GM10248 (cell line): ENCODE results near the gene TMEM17.
A peak's percentile ranks its signal among the peaks of the same experiment; 100 is the strongest.

Experiments
- CTCF ChIA-PET: fragments of 300-600 bp; sonication (Branson Sonifier 250); formaldehyde crosslinking; extraction: SDS; loops from one replicate; lab custom pipeline; 2021; ENCODE audit warnings: antibody characterized with exemption; lab: Yijun Ruan, JAX
- POLR2A ChIA-PET: fragments of 350-650 bp; sonication (Branson Sonifier 250); formaldehyde crosslinking; extraction: SDS; loops from one replicate; lab custom pipeline; 2020; ENCODE audit warnings: antibody characterized with exemption; lab: Yijun Ruan, JAX
- DNase-seq: peaks from one replicate; pipeline ENCODE4 v3.0.0; 2012; ENCODE audit errors: extremely low spot score
- TF ChIP-seq, protein P1 (sequence below): IDR thresholded peaks from 2 replicates; pipeline ENCODE4 v1.5.1; 2012; ENCODE audit warnings: mild to moderate bottlenecking, low read depth; ENCODE audit errors: extremely low read depth, missing control alignments, control extremely low read depth

The TMEM17 gene

DNA sequence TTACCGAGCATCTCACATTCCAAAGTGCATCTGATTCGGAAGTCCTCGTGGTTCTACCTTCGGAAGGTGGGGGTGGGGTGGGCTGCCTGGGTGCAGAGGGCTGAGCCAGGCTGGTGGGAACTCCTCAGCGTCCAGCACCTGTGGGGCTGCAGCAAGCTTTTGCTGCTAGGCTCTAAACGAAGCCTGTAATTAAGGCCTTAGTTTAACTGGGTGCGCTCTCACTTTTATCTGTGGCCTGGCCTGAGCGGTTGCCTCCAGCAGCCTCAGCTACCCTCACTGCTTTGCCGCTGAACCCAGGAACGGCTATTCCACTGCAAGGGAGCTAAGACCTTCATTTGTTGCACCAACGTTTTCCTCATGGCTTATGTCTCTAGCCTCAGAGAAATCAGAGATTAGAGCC, 48.4 kb downstream of the TMEM17 start:
- no peak for DNase-seq
- POLR2A ChIA-PET: no interaction called here
- CTCF ChIA-PET: interaction anchor here (0.6 to 12.5 kb wide), 43 partner anchors 8 to 1396 kb away, joined by 3 to 243 read pairs (median 4); partner anchors contain the start of gene COMMD1
- TF ChIP-seq, protein P1, sequence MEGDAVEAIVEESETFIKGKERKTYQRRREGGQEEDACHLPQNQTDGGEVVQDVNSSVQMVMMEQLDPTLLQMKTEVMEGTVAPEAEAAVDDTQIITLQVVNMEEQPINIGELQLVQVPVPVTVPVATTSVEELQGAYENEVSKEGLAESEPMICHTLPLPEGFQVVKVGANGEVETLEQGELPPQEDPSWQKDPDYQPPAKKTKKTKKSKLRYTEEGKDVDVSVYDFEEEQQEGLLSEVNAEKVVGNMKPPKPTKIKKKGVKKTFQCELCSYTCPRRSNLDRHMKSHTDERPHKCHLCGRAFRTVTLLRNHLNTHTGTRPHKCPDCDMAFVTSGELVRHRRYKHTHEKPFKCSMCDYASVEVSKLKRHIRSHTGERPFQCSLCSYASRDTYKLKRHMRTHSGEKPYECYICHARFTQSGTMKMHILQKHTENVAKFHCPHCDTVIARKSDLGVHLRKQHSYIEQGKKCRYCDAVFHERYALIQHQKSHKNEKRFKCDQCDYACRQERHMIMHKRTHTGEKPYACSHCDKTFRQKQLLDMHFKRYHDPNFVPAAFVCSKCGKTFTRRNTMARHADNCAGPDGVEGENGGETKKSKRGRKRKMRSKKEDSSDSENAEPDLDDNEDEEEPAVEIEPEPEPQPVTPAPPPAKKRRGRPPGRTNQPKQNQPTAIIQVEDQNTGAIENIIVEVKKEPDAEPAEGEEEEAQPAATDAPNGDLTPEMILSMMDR: no peak

DNA sequence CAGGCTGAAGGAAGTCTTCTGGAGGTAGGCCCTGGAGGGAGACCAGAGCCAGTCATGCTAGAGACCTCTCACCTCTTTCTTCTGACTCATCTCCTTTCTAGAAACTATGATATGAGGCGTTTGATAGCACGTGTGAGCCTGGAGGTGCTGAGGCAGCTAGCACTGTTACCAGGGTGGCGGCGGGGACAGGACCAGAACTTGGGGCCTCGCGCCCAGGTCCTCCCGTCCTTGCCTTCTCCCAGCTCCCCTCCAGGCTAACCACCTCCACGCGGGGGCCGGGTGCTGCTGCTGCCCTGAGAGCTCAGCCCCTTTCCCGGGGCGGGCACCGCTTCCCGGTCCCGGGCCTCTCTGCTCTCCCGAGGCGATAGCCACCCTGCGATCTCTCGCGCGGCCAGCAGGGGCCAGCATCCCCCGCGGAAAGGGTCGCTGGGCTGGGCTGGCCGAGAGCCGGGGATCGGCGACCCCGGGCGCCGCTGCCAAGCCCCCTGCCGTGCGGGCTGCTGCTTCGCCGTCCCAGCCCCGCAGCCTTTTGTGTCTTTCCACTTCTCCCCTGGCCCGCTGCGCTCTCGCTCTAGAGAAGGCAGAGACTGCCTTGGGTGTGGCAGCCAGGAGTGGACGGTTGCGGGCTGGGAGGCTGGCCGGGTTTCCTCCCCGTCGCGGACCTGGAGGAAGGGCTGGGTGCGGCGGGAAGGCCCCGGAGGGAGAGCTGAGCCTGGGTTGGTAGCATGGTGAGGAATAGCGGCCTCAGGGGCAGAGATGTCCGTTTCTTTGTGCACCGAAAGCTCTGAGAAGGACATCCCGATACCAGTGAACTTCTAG, 49.1 kb downstream of the TMEM17 start:
- CTCF ChIA-PET: interaction anchor here (0.6 to 12.5 kb wide), 70 partner anchors 7 to 1404 kb away, joined by 3 to 243 read pairs (median 4); partner anchors contain the start of genes COMMD1, MDH1, TMEM17 and WDPCP
- POLR2A ChIA-PET: no interaction called here
- TF ChIP-seq, protein P1: peak; percentile 94
- DNase-seq: peak; percentile 88

DNA sequence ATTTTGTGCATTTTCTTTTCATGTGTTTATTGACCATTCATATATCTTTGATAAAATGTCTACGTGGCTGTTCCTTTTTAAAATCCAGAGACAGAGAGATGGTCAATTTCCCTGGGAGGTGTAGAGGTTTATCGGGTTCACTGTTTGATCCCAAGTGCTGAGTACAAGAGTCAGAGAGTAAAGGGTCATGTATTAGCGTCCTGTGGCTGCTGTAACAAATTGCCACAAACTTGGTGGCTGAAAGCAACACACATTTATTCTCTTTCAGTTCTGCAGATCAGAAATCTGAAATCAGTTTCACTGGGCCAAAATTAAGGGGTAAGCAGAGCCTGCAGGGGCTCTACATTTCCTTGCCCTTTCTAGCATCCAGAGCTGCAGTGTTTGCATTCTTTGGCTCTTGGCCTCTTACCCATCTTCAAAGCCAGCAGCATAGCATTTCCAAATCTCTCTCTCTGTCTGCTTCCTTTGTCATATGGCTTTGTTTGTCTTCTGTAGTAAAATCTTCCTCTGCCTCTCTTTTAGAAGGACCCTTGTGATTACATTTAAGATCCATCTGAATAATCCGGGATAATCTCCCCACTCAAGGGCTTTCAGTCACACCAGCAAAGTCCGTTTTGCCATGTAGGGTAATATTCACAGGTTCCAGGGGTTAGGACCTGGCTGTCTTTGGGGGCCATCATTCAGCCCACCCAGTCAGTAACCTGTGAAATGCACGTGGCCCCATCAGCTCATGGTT, 49.9 kb downstream of the TMEM17 start:
- no peak for DNase-seq

DNA sequence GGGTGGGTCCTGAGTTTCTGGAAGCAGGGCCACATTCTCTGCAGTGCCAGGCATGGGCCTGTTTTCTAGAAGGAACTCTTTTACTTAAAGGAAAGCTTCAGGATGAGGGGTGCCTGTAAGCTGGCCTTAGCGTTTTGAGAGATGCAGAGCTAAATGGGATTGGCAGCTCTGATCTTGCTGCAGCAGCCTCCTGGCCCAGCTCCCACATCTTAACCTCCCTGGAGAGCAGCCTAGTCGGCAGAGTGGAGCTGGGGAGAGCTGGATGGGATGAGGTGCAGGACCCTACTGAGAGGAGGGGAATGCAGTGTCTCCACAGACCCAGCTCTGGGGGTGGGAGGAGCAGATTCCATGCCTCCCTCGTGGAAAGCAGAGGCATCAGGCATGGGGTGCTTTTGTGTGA, 52.0 kb downstream of the TMEM17 start:
- no peak for DNase-seq
- POLR2A ChIA-PET: no interaction called here
- TF ChIP-seq, protein P1: no peak
- CTCF ChIA-PET: interaction anchor here (0.7 to 12.5 kb wide), 5 partner anchors 11 to 326 kb away, joined by 3 to 243 read pairs (median 3); no protein-coding TSS in a partner anchor

More for the DNA sequence above, 49.9 kb downstream of the TMEM17 start:
- TF ChIP-seq, protein P1: no peak
- POLR2A ChIA-PET: no interaction called here
- CTCF ChIA-PET: interaction anchor here (0.6 to 12.5 kb wide), 48 partner anchors 10 to 1405 kb away, joined by 3 to 243 read pairs (median 4); partner anchors contain the start of genes COMMD1, MDH1, TMEM17 and WDPCP

DNA sequence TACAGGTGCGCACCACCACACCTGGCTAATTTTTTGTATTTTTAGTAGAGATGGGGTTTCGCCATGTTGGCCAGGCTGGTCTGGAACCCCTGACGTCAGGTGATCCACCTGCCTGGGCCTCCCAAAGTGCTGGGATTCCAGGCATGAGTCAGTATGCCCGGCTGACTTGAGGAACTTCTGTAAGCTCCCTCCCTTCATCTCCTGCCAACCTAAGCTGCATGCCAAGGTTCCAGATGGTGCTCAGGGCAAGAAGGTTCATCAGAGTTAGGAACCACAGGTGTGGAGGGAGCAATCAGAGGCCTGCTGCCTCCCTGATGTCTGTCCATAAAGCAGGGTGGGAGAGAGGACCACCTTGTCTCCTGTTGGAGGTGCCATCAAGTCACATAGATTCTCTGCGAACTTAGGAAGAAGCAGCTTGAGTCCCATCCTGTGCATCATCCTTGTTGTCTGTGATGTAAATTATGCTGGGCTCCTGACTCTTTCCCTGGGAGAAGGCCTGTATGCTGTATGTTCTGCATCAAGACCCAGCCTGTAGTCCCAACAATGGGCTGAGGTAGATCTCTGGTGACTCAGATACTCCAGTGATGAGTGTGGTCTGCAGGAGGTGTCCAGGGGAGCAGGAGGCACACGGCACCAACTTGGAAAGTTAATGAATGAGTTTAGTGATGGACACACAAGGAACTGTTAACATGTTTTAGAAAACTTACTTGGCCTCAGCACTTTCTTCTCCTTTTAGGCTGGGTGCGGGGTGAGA, 53.1 kb downstream of the TMEM17 start:
- POLR2A ChIA-PET: no interaction called here

More for the DNA sequence above, 53.1 kb downstream of the TMEM17 start:
- DNase-seq: no peak
- CTCF ChIA-PET: interaction anchor here (1.2 to 12.5 kb wide), 2 partner anchors 10 to 320 kb away, joined by 3 to 243 read pairs; no protein-coding TSS in a partner anchor
- TF ChIP-seq, protein P1: no peak
